ENCODE results near the gene PAQR7.
A peak's percentile ranks its signal among the peaks of the same experiment; 100 is the strongest.
"Not testable (repeated sequence)": the region's sequence is repeated elsewhere in the genome, so short reads cannot be mapped to it uniquely, and the experiment has no call there.

PAQR7 gene

GRCh38 chr1:25845664-25846063, 29.8 kb downstream of the PAQR7 start:
- no peaks in the 10 kb centered on the region for H3K27me3 ChIP-seq (ENCODE audit: control insufficient read depth in 1 of 2, insufficient read depth in 1 of 2, low read length in 2 of 2)

GRCh38 chr1:25844536-25845337, 30.8 kb downstream of the PAQR7 start:
- peak overlapping the region; percentile 44 for H3K27ac ChIP-seq (ENCODE audit: low read length, poor library complexity, severe bottlenecking)
- WGBS: 96% methylated on average over 2 of the region's 3 CpGs
- no peak for DNase-seq
- no peak overlapping the region for H2BK120ac ChIP-seq (ENCODE audit: low read depth, low read length)
- H3K23ac ChIP-seq (ENCODE audit: low read length in 2 of 2): no peak overlapping the region
- no peak overlapping the region for H2BK12ac ChIP-seq (ENCODE audit: low read length in 2 of 2)
- H3K27me3 ChIP-seq (ENCODE audit: control insufficient read depth in 1 of 2, insufficient read depth in 1 of 2, low read length in 2 of 2): no peaks in the 10 kb centered on the region
- no peaks in the 10 kb centered on the region for H3K36me3 ChIP-seq (ENCODE audit: control insufficient read depth in 1 of 2, insufficient read depth in 2 of 2, low read depth in 1 of 2, low read length in 2 of 2)
- peaks cover 12% of the 10 kb centered on the region for H3K79me1 ChIP-seq (replicated peaks; ENCODE audit: low read length, poor library complexity, severe bottlenecking)
- H2BK15ac ChIP-seq (ENCODE audit: low read depth, poor library complexity, severe bottlenecking): no peak overlapping the region
- no peak overlapping the region for H3K14ac ChIP-seq (ENCODE audit: low read length in 2 of 2)
- no peaks in the 10 kb centered on the region for H3K4me1 ChIP-seq (ENCODE audit: control insufficient read depth, insufficient read depth, low read depth, low read length)
- no peaks in the 10 kb centered on the region for H3K9me3 ChIP-seq (ENCODE audit: control insufficient read depth, low read length)
- H2AFZ ChIP-seq (ENCODE audit: low read depth, low read length): no peak overlapping the region
- no peak overlapping the region for H3K4me2 ChIP-seq (ENCODE audit: low read length, poor library complexity, severe bottlenecking)
- H3K4ac ChIP-seq (ENCODE audit: low read depth in 1 of 2, low read length in 2 of 2): no peak overlapping the region
- H2BK5ac ChIP-seq (ENCODE audit: low read depth, low read length, poor library complexity, severe bottlenecking): no peak overlapping the region
- H4K8ac ChIP-seq (ENCODE audit: low read length): no peak overlapping the region
- no peak overlapping the region for H4K91ac ChIP-seq (ENCODE audit: low read length)
- no peak overlapping the region for H3K9ac ChIP-seq (ENCODE audit: low read length)
- no peak overlapping the region for H2AK5ac ChIP-seq (ENCODE audit: low read length, severe bottlenecking)
- H3K4me3 ChIP-seq (ENCODE audit: insufficient read depth in 1 of 2, low read depth in 1 of 2, low read length in 2 of 2): no peak overlapping the region
- no peak overlapping the region for H3K18ac ChIP-seq (ENCODE audit: low read depth in 1 of 2, low read length in 2 of 2)

More at GRCh38 chr1:25845664-25846063, 29.8 kb downstream of the PAQR7 start:
- Histone ChIP-seq H3K79me1 (replicated peaks; ENCODE audit: low read length, poor library complexity, severe bottlenecking) (peaks cover 12% of the 10 kb centered on the region), H2BK12ac (ENCODE audit: low read length in 2 of 2) (no peak overlapping the region), H2BK120ac (ENCODE audit: low read depth, low read length) (no peak overlapping the region), H3K27ac (ENCODE audit: low read length, poor library complexity, severe bottlenecking) (no peak overlapping the region), H3K9me3 (ENCODE audit: control insufficient read depth, low read length) (no peaks in the 10 kb centered on the region), H4K91ac (ENCODE audit: low read length) (no peak overlapping the region), H2AFZ (ENCODE audit: low read depth, low read length) (no peak overlapping the region), H3K23ac (ENCODE audit: low read length in 2 of 2) (no peak overlapping the region), H3K36me3 (ENCODE audit: control insufficient read depth in 1 of 2, insufficient read depth in 2 of 2, low read depth in 1 of 2, low read length in 2 of 2) (no peaks in the 10 kb centered on the region), H4K8ac (ENCODE audit: low read length) (no peak overlapping the region), H3K4me1 (ENCODE audit: control insufficient read depth, insufficient read depth, low read depth, low read length) (no peaks in the 10 kb centered on the region), H3K9ac (ENCODE audit: low read length) (no peak overlapping the region), H2AK5ac (ENCODE audit: low read length, severe bottlenecking) (no peak overlapping the region), H3K14ac (ENCODE audit: low read length in 2 of 2) (no peak overlapping the region), H3K4me2 (ENCODE audit: low read length, poor library complexity, severe bottlenecking) (no peak overlapping the region), H3K4ac (ENCODE audit: low read depth in 1 of 2, low read length in 2 of 2) (no peak overlapping the region), H3K18ac (ENCODE audit: low read depth in 1 of 2, low read length in 2 of 2) (no peak overlapping the region), H2BK5ac (ENCODE audit: low read depth, low read length, poor library complexity, severe bottlenecking) (no peak overlapping the region), H3K4me3 (ENCODE audit: insufficient read depth in 1 of 2, low read depth in 1 of 2, low read length in 2 of 2) (no peak overlapping the region), H2BK15ac (ENCODE audit: low read depth, poor library complexity, severe bottlenecking) (no peak overlapping the region)
- WGBS: 96% methylated on average over 5 of the region's 5 CpGs
- DNase-seq: no peak

- H2AFZ ChIP-seq (ENCODE audit: low read depth, low read length): no peak overlapping the region
- H3K4ac ChIP-seq (ENCODE audit: low read depth in 1 of 2, low read length in 2 of 2): no peak overlapping the region
- H3K9me3 ChIP-seq (ENCODE audit: control insufficient read depth, low read length): no peaks in the 10 kb centered on the region
- no peaks in the 10 kb centered on the region for H3K4me1 ChIP-seq (ENCODE audit: control insufficient read depth, insufficient read depth, low read depth, low read length)
- H3K27ac ChIP-seq (ENCODE audit: low read length, poor library complexity, severe bottlenecking): no peak overlapping the region
- WGBS: 96% methylated on average over 2 of the region's 3 CpGs
- H4K8ac ChIP-seq (ENCODE audit: low read length): no peak overlapping the region
- H3K4me3 ChIP-seq (ENCODE audit: insufficient read depth in 1 of 2, low read depth in 1 of 2, low read length in 2 of 2): no peak overlapping the region
- no peak for DNase-seq
- no peak overlapping the region for H3K14ac ChIP-seq (ENCODE audit: low read length in 2 of 2)
- H2AK5ac ChIP-seq (ENCODE audit: low read length, severe bottlenecking): no peak overlapping the region
- no peak overlapping the region for H2BK12ac ChIP-seq (ENCODE audit: low read length in 2 of 2)
- H3K4me2 ChIP-seq (ENCODE audit: low read length, poor library complexity, severe bottlenecking): no peak overlapping the region
- H3K27me3 ChIP-seq (ENCODE audit: control insufficient read depth in 1 of 2, insufficient read depth in 1 of 2, low read length in 2 of 2): no peaks in the 10 kb centered on the region
- no peak overlapping the region for H3K18ac ChIP-seq (ENCODE audit: low read depth in 1 of 2, low read length in 2 of 2)
- no peak overlapping the region for H2BK5ac ChIP-seq (ENCODE audit: low read depth, low read length, poor library complexity, severe bottlenecking)
- peaks cover 9% of the 10 kb centered on the region for H3K79me1 ChIP-seq (replicated peaks; ENCODE audit: low read length, poor library complexity, severe bottlenecking)
- no peak overlapping the region for H2BK120ac ChIP-seq (ENCODE audit: low read depth, low read length)
- no peak overlapping the region for H2BK15ac ChIP-seq (ENCODE audit: low read depth, poor library complexity, severe bottlenecking)
- no peak overlapping the region for H3K23ac ChIP-seq (ENCODE audit: low read length in 2 of 2)
- no peaks in the 10 kb centered on the region for H3K36me3 ChIP-seq (ENCODE audit: control insufficient read depth in 1 of 2, insufficient read depth in 2 of 2, low read depth in 1 of 2, low read length in 2 of 2)
- H3K9ac ChIP-seq (ENCODE audit: low read length): no peak overlapping the region
- H4K91ac ChIP-seq (ENCODE audit: low read length): no peak overlapping the region
Observed at GRCh38 chr1:25843483-25843882, 32.0 kb downstream of the PAQR7 start.

- WGBS: 100% methylated on average over 3 of the region's 4 CpGs
Observed at GRCh38 chr1:25839808-25840207, 35.7 kb downstream of the PAQR7 start.

More at GRCh38 chr1:25839808-25840207, 35.7 kb downstream of the PAQR7 start:
- not testable (repeated sequence) for H2BK12ac ChIP-seq (ENCODE audit: low read length in 2 of 2); H2BK5ac ChIP-seq (ENCODE audit: low read depth, low read length, poor library complexity, severe bottlenecking); H2AK5ac ChIP-seq (ENCODE audit: low read length, severe bottlenecking); H2BK120ac ChIP-seq (ENCODE audit: low read depth, low read length); DNase-seq; H2BK15ac ChIP-seq (ENCODE audit: low read depth, poor library complexity, severe bottlenecking); H3K4me2 ChIP-seq (ENCODE audit: low read length, poor library complexity, severe bottlenecking); H3K4ac ChIP-seq (ENCODE audit: low read depth in 1 of 2, low read length in 2 of 2); H3K27ac ChIP-seq (ENCODE audit: low read length, poor library complexity, severe bottlenecking); H3K4me3 ChIP-seq (ENCODE audit: insufficient read depth in 1 of 2, low read depth in 1 of 2, low read length in 2 of 2); H4K8ac ChIP-seq (ENCODE audit: low read length); H3K18ac ChIP-seq (ENCODE audit: low read depth in 1 of 2, low read length in 2 of 2); H3K23ac ChIP-seq (ENCODE audit: low read length in 2 of 2); H3K14ac ChIP-seq (ENCODE audit: low read length in 2 of 2); H3K4me1 ChIP-seq (ENCODE audit: control insufficient read depth, insufficient read depth, low read depth, low read length); H3K79me1 ChIP-seq (replicated peaks; ENCODE audit: low read length, poor library complexity, severe bottlenecking); H3K9me3 ChIP-seq (ENCODE audit: control insufficient read depth, low read length); H3K9ac ChIP-seq (ENCODE audit: low read length); H4K91ac ChIP-seq (ENCODE audit: low read length); H2AFZ ChIP-seq (ENCODE audit: low read depth, low read length); H3K27me3 ChIP-seq (ENCODE audit: control insufficient read depth in 1 of 2, insufficient read depth in 1 of 2, low read length in 2 of 2)
- peaks cover 0 to 17% of the 10 kb centered on the region in 2 experiments for H3K36me3 ChIP-seq (ENCODE audit: control insufficient read depth in 1 of 2, insufficient read depth in 2 of 2, low read depth in 1 of 2, low read length in 2 of 2)

All from mesenchymal stem cell (in vitro differentiated cells and primary cell).